GM19328 (cell line): ENCODE data around the gene NUAK1.

Experiments
- ATAC-seq: cut with Tn5 transposase; IDR thresholded peaks from one replicate; pipeline ENCODE4 v1.9.1; 2021; ENCODE audit warnings: mild to moderate bottlenecking, moderate library complexity; ENCODE audit not compliant: unreplicated experiment

Gene NUAK1

DNA sequence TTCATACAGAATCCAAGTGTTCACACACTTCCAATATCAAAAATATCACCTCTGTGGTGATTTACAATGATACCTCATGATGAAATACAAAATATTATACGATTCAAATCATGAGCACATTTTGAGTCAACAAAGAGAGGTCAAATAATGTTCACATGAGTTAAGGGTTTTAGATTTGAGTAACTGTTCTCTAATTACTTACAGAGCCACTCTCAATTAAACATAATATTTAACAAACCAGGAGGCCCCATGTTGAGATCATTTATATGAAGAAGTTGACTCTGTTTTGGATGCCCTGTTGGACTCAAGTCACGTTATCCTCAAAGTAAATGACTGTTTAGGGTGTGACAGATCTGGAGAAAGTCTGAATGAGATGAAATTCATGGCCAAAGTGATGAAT, 53.5 kb downstream of the NUAK1 start:
- ATAC-seq: no peak

DNA sequence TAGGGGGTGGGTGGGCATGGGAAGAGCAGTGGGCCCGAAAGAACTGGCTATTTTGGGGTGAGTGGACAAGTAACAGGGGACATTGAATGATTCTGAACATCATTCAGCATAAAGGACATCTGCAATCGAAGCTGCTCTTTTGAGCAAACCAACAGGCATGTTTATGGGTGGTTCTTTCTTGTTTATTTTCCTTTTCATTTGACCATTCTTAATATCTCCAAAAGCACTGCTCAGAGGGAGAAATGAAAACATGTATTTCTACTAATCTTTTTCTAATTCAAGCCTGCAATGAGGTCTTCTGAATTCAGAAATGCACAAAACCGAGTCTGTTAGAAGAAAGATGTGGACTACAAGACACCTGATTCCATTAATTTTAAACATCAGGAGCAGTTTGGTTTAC, 54.0 kb downstream of the NUAK1 start:
- no peak for ATAC-seq

DNA sequence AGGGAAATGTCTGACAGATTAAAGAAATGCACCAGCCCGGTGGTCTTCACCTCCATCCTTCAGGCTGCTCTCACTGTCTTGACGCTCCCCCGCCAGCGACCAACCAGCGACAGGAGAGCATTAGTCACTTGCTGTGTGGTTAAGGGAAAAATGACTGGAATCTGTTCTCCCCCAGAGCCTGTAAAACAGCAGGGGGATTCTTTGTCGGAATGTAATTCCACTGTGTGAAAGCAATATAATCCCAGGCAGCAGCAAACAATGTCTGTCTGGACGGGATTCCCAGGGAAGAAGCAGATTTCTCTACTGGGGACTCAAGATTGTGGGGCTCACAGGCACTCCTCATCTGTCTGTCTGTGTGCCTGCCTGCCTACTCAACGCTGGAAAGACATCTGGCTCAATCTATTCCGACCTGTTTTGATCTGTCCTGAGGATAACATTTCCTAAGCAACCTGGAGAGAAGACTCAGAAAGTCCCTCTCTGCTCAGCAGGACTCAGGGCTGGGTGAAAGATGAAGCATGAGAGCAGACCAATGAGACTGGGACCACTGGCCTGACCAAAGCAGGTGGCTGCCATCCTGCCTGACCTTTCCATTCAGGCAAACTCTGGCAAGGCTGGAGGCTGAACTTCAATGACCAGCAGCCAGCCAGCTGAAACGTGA, 54.6 kb downstream of the NUAK1 start:
- no peak for ATAC-seq

DNA sequence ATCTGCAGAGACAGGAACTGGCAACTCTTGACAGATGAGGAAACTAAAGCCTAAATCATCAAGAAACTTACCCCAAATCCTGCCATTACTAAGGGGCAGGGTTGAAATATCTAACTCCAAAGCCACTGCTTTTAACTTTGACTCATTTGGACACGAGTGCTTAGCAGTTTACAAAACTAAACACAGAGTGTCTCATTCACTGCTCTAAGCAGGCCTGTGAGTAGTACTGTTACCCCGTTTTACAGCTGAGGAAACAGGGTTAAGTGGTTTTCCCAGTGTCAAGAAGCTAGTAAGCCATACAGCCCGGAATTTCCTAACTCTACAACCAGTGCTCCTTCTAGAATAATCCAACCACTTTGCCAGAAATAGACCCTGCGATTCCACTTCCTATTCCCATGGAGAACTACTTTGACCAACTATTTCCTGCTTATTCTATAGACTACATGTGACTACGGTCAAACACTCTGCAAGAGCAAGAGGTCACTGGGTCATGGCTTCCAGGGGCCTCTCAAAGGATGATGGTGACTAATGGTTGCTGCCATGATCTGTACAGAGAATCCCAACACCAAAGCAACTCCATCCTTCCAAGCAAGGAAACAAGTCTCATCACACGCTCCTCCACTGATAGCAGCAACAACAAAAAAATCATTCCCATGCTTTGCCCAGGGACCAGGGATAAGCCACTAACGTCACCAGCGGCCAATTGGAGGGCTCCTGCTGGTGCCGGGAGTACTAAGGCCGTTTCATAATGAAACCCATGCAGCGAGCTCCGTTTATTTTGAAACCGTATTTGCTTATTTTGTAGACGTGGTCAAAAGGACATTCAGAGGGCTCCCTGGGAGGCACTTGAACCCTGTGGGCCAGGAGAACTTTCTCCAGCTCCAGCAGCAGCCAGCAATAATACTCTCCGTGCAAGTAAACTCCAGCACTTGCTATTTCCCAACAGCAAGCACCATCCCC, 56.3 kb downstream of the NUAK1 start:
- no peak for ATAC-seq

DNA sequence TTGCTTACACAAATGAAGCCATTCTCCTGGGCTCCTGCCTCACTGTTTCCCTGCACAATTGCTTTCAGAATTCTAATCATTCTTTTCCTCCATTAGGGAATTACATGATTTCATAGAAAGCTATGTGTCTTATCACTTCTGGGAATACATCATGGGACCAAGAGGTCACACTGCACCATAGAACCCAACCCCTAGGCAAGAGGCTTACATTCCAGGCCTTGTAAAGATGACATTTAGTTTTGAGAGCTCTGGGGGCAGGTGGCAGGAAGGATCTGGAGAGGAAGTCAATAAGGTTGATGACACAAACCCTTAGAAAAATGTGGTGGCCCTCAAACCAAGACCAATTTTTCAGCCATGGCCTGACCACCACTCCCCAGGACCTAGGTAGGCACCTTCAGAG, 57.1 kb downstream of the NUAK1 start:
- no peak for ATAC-seq

DNA sequence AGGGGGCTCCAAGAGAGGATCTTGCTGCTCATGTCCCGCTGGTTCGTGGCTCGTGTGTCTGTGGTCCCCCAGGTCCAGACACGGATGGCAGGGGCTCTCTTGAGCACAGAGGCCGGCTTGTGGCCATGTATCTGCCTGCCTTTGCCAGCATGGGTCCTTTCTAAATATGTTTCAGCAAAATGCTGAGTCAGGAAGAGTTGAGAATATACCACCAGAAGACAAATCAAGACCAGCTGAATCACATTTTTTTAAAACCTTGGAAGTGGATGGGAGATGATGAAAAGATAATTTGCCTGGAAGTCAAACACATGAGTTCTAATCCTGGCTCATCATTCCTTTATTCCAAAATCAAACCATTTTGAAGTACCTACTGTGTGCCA, 58.0 kb downstream of the NUAK1 start:
- no peak for ATAC-seq

DNA sequence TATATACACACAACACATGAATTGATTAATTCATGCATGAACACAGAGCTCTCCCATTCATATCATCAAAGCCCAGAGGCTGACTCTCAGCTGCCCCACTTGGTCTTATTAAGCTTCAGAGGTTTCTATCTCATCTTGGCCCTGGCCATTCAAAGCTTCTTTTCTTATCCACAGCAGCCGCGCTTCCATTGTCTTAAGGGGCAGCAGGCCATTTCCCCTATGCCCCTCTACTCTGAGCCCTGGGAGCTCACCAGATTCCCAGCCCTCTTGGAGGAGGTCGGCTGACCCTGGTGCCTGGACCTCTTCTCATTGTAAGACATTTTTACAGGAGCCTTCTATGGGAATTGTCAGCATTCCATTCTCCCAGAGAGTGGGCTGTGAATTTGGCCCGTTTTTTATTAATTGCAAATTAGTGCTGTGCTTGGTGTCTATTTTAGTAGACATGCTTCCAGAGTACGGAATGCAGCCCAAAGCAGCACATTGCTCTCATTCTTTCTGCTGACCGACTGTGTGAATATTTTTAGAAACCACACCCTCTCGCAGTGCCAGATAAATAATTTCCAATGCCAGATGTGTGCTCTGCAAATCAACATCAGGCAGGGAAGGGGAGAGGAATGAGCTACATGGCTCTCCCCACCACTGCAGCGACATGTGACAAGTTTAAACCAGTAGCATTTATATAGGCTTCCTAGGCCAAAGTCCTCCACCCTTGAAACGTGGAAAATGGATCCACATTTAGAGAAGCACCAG, 58.5 kb downstream of the NUAK1 start:
- no peak for ATAC-seq

DNA sequence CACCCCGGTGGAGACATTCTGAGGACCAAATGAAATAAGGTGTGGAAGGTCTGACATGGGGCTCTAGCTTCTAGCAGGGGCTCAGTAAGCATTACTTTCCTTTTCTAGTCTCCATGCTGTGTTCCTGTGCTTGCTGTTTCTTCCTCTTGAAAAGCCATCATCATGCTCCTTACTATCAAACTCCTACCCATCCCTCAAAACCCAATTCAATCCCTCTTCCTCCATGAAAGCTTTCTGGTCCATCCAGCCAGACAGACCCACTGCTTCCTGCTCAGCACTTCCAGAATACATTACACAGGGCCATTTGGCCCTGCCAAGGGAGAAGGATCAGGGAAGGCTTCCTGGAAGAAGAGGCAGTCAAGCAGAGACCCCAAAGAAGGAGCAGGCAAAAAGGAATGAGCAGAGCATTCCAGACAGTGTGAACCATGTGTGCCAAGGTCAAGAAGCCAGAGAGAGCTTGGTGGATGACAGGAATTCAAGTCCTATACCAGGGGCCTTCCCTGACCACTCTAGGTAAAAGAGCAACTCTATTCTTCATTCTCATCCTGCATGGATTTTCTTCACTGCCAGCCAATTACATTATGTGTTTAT, 59.5 kb downstream of the NUAK1 start:
- no peak for ATAC-seq

DNA sequence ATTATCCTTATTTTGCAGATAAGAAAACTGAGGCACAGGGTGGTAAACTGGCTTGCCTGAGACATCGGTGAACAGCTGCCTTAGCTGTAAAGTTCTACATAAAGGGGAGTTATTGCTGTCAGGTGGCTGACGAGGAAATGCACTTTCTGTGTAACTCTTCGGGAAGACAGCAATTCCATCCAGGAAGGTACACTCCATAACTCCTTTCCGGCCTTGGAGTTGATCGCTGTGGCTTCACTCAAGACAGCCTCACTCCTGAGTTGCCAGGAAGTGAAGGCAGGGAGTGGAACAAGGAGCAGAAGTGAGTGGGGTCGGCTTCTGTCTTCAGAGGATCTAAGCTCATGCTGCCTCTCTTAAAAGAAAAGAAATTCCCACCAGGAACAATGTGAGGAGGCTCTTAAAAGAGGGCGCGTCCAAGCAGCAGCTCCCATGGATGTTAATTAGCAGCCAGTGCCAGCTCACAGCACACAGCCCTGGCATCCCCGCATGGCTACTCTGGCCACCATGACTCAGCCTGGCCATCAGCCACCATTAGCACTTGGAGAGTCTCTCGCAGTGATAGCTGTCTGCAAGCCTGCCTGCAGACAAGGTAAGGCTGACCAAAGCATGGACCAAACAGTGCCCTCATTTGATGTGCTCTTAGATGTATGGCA, 60.3 kb downstream of the NUAK1 start:
- no peak for ATAC-seq

DNA sequence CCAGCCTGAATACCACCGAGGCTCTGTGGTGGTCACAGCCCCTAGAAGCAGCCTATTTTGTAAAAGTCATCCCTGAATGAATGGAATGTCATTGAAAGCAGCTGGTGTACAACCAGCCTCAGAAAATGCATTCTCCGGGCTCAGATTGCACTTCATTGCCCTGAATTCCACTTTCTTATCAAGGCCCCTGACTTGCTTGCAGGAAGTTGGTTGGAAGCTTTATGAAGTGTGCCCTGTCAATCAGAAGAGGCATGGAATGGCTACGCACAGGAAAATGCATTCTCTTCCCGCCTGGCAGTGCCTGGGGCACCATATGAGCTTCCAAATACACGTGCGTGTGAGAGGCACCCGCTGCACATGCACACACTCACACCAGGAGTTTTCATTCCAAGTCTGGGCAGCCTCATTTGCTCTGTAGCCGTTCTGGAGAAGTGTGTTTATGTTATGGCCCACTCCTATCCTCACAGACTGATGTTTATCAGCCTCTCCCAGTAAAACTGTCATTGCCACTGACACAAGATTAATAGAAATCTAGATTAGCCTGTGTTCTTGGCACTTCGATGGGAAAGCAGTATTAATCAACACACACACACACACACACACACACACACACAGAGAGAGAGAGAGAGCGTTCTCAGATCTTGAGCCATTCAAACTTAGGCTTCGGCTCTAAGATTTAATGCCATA, 63.9 kb downstream of the NUAK1 start:
- no peak for ATAC-seq

DNA sequence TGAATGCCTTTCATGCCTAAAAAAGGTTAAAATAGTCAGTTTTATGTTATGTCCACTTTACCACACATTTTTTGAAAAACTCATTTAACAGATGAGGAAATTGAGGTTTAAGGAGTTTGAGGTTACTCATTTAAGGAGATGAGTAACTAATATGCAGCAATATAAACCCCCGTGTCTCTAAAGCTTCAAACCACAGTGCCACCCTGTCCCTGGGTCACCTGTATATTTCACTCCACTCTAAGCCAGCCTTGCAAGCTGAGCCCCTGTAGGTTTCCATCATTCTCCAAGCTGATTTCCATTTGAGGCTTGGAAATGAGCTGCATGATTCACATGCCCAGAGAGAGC, 64.4 kb downstream of the NUAK1 start:
- no peak for ATAC-seq

DNA sequence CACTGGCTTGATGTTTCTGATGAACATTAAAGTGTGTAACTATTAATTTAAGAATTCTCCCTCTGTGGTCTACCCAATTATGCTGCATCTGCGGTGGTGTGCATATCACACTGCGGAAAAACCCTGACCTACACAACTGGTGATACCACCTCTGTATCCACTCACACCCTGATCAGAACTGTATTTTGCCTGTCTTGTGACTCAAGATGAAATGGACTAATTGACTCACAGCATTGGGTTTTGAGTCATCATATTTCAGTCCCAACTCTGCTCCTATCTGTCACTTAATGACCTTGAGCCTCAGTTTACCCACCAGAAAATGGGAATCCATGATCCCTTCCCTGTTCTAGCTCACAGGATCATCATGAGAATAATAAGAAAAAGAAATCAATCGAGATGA, 65.6 kb downstream of the NUAK1 start:
- no peak for ATAC-seq

DNA sequence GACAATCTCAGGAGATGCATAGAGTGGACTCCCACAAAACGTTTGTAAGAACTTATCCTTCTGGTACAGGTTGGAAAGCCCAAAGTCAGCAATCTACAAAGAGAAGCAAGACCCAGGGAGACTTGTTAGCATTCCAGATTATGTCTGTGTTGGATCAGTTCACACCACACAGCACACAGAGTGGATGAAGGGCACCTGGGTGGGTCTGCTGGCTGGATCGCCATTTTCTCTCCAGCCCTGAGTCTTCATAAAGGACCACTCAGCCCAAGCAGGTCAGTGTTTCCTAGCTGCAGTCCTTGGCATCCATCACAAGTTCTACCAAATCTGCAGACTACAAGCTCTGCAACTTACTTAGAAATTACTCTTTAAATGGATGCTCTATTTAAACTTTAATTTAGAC, 66.0 kb downstream of the NUAK1 start:
- no peak for ATAC-seq

DNA sequence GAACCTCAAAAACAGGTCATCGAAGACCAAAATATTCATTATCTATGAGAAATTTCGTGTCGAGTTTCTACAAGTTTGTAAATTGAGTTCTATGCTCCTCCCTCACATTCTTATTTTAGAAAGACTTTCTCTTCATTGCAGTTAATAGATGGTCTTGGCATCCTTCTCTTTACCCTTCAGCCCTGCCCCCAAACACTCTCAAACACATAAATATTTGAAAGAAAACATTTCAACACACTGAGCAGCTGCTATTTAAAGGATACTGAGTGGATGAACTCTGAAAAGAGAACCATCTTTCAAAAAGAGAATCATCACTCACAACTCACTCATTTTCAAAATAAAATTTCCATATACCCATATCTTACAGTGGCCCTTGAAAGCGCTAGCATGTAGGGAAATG, 67.1 kb downstream of the NUAK1 start:
- no peak for ATAC-seq

DNA sequence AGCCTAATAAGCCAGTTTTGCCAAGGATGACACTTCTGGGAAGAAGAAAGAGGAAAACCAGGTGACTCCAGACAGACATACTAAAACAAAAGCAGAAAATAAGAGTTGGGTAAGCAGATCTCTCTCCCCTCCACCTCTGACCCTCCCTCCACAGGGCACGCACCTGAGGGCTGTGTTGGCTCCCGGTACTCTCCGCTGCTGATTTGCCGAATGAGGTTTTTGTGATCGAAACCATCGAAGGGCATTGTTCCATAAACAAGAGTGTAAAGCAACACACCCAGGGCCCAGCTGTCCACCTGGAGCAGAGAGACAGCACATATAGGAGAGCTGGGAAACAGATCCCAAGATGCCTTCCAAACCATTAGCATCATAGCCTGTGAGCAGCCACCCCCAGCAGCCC, 68.1 kb downstream of the NUAK1 start:
- ATAC-seq: no peak

DNA sequence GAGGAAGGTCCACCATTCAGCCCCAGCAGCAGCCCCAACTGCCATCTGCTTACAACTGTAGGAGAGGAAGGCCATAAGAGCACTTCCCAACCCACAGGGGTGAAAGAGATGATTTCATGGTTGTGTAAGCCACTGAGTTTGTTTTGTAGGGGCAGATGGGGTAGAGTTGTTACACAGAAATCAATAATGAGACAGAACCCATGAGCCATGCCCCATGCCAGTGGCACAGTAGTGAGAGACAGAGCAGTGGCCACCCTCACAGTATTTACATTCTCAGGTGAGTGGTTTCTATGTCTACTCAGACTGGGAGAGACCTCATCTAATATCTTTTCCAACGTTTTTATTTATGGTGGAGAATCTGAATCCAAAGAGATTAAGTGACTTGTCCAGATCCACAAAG, 68.6 kb downstream of the NUAK1 start:
- no peak for ATAC-seq

DNA sequence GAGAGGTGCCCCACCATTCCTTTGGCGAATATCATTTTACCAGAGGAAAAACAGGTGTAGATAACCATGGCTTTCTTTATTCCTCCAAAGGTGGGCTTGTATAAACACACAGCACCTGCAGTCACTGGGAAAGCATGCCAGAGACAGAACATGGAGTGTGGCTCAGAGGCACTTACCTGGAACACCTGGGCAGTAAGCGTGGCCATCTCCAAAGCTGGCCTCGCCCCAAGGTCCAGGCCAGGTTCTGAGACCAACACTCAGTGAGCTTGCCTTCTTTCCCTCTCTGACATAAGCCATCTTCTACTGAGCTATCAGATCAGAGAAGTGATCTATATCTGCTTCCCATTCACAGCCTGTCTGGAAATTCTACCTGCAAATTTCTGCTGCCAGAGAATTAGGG, 70.5 kb downstream of the NUAK1 start:
- no peak for ATAC-seq

DNA sequence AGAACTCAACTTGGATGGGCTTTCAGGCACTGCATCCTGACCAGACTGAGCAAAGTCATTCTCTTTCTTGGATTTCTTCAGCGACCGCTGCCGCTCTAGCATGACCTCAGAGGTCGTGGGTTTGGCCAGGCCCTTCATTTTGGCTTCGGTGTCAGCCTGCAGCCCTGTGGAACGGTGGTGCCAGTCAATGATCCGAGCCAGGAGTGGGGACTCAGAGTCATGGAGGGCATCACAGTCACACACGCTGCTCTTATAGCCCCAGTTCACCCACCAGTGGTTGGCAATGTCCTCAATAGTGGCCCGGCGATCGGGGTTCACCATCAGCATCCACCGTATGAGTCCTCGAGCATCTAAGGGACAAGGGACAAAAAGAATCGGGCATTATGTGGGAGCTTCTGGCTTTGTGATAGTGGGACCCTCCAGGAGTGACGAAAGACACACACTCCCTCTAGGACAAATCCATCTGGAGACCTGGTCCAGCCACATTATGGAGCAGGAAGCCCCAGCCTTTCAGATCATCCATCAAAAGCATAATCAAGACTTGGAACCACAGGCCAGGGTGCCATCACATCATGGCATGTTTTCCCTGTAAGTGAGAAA, 71.0 kb downstream of the NUAK1 start:
- no peak for ATAC-seq

DNA sequence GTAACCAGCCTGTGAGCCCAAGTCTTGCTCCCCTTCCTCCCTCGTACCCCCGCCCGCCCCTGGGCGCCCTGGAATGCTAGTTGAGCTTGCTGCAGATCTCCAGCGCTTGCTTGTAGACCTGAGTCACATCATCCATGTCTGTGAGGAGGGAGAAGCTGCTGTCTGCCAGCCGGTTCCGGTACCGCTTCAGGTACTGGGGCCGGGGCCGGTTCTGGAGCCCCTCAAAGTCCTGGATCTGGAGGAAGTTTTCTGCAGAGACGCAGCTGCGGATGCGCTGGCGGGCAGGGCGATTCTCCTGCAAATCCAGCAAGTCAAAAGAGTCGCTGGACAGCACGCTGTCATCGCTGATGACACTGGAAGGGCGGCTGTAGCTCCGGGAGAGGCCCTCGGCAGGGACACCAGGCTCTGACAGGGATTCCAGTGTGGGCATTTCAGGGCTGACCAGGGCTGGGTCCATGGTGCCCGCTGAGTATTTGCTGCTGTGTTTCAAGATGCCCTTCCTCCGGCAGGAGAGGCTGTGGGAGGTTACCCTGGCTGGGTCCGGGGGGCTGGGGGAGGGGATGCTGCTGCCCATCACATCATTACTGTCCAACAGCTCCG, 71.9 kb downstream of the NUAK1 start:
- ATAC-seq: no peak
